PC-3 (cell line): ENCODE data around the gene TRAF3IP3. TPM values are rescaled to one million over a fixed set of nuclear protein-coding genes. Genes with fewer than 3 reads are reported as not detected.

Experiments
- ATAC-seq: fragments of 200-7000 bp; cut with Tn5 transposase; 2 replicates; pipeline ENCODE4 v1.9.1; 2020; ENCODE audit warnings: mild to moderate bottlenecking, moderate library complexity
- BruUV-seq: library from RNA; stranded (reverse); fragments of 400-500 nt; replicated peaks from 2 replicates; lab custom pipeline; 2021; lab: Mats Ljungman, UMichigan
- CTCF ChIA-PET: fragments of 300-600 bp; sonication (Branson Sonifier 250); formaldehyde crosslinking; loops from one replicate; lab custom pipeline; 2022; ENCODE audit warnings: antibody characterized with exemption; lab: Charles Lee
- POLR2A ChIA-PET: fragments of 300-600 bp; sonication (Branson Sonifier 250); formaldehyde crosslinking; loops from one replicate; lab custom pipeline; 2022; ENCODE audit warnings: antibody characterized with exemption; ENCODE audit not compliant: unreplicated experiment; lab: Charles Lee
- DNase-seq: peaks from one replicate; pipeline ENCODE4 v3.0.0-alpha.2; 2015
- H2AFZ ChIP-seq: fragments of 300-600 bp; sonication (generic); 2 replicates; pipeline ENCODE4 v1.6.0; 2016; ENCODE audit warnings: antibody characterized with exemption, low read length
- H3F3A ChIP-seq: fragments of 300-600 bp; sonication (generic); one replicate; pipeline ENCODE4 v1.6.0; 2017; ENCODE audit warnings: antibody characterized with exemption, low read length, control low read depth, mild to moderate bottlenecking; ENCODE audit not compliant: unreplicated experiment
- H3K27ac ChIP-seq: fragments of 300-600 bp; sonication (generic); 2 replicates; pipeline ENCODE4 v1.5.1; 2016; ENCODE audit warnings: mild to moderate bottlenecking, low read length
- H3K27me3 ChIP-seq: fragments of 300-600 bp; sonication (generic); 2 replicates; pipeline ENCODE4 v1.6.1; 2016; ENCODE audit warnings: low read length, mixed read lengths
- H3K36me3 ChIP-seq: fragments of 300-600 bp; sonication (generic); 2 replicates; pipeline ENCODE4 v1.6.1; 2016; ENCODE audit warnings: low read depth, mixed run types, low read length, mixed read lengths
- H3K4me1 ChIP-seq: fragments of 300-600 bp; sonication (generic); 2 replicates; pipeline ENCODE4 v1.5.1; 2016; ENCODE audit warnings: low read length; ENCODE audit not compliant: insufficient read depth
- H3K4me2 ChIP-seq: fragments of 300-600 bp; sonication (generic); 2 replicates; pipeline ENCODE4 v1.6.0; 2016; ENCODE audit warnings: low read length
- H3K4me3 ChIP-seq: fragments of 300-600 bp; sonication (generic); 2 replicates; pipeline ENCODE4 v1.5.1; 2016; ENCODE audit warnings: mild to moderate bottlenecking, low read length, mixed read lengths
- H3K79me2 ChIP-seq: fragments of 300-600 bp; sonication (generic); 2 replicates; pipeline ENCODE4 v1.6.1; 2017; ENCODE audit warnings: low read length, mixed read lengths
- H3K9ac ChIP-seq: fragments of 300-600 bp; sonication (generic); 2 replicates; pipeline ENCODE4 v1.6.0; 2016; ENCODE audit warnings: mild to moderate bottlenecking, low read length
- H3K9me2 ChIP-seq: fragments of 300-600 bp; sonication (generic); replicated peaks from 2 replicates; pipeline ENCODE4 v1.6.1; 2016; ENCODE audit warnings: mixed run types, low read length, mixed read lengths
- H3K9me3 ChIP-seq: fragments of 300-600 bp; sonication (generic); 2 replicates; pipeline ENCODE4 v1.6.1; 2016; ENCODE audit warnings: low read length, mixed read lengths
- H4K20me1 ChIP-seq: fragments of 300-600 bp; sonication (generic); 2 replicates; pipeline ENCODE4 v1.6.1; 2016; ENCODE audit warnings: low read length, mixed read lengths
- EZH2 ChIP-seq: fragments of 300-600 bp; sonication (generic); IDR thresholded peaks from one replicate; pipeline ENCODE4 v1.6.1; 2017; ENCODE audit warnings: antibody characterized with exemption, mild to moderate bottlenecking, low read length; ENCODE audit not compliant: unreplicated experiment
- EZH2phosphoT487 ChIP-seq: fragments of 300-600 bp; sonication (generic); IDR thresholded peaks from 2 replicates; pipeline ENCODE4 v1.6.1; 2018; ENCODE audit warnings: mild to moderate bottlenecking, antibody characterized with exemption, low read length, borderline replicate concordance
- intact Hi-C: fragments of 100-400 bp; cut with micrococcal nuclease; formaldehyde crosslinking; loops from 2 replicates; pipeline ENCODE4 v1.9.0; 2023
- total RNA-seq: library from RNA; depleted of rRNA; stranded (reverse); fragments of >200 nt; gene quantifications from 2 replicates; pipeline ENCODE4 v1.2.3, GENCODE V29; 2014
- TF ChIP-seq, protein P1 (sequence below): fragments of 300-600 bp; sonication (generic); conservative IDR thresholded peaks from 2 replicates; pipeline ENCODE4 v1.5.1; 2017; ENCODE audit warnings: antibody characterized with exemption, low read depth, mild to moderate bottlenecking, low read length

TRAF3IP3 gene
- total RNA-seq, 1 experiment from 2014 or later = not detected

DNA sequence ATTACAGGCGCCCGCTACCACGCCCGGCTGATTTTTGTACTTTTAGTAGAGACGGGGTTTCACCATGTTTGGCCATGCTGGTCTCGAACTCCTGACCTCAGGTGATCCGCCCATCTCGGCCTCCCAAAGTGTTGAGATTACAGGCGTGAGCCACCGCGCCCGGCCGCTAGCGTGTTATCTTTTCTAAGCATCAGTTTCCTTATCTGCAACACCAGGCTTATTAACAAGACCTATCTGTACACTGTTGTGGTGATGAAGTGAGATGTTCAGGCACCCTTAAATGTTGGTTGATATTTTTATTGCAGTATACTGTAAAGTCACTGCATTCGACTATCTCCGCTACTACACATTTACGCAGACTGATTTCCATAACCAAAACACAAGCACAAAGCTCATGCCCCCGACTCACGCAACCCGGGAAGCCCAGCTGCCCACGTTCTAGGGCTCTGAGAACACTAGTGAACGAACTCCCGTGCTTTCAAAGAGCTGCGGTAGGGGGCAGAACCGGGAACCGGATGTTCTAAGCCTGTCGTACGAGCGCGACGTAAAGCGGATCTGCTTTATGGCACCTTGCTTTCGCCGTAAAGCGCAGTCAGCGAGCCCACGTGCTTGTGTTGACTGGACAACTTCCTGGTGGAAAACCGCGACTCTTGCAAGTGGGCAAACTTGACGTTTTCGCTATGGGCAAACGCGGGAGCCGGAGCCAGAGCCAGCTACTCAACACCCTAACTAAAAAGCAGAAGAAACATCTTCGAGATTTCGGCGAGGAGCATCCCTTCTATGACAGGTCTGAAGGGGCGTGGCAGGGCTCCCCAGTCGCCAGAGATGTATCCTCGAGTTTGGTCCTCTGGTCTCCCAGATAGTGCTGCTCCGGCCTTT lies 71.8 kb downstream of the TRAF3IP3 start, which contains the start of gene UTP25:
TSS of gene UTP25 (plus strand) at position 589 of the 879 bp plus-strand sequence. CDS start at position 681, 92 bp downstream.
- peak within 1 kb of the TSS; percentile 89 for H3K9ac ChIP-seq
- CTCF ChIA-PET = interaction anchor here (0.6 to 0.7 kb wide), 2 partner anchors 152 to 172 kb away, joined by 4 read pairs; no protein-coding TSS in a partner anchor
- intact Hi-C loops = loop anchor here (2.0 to 10.0 kb wide), 2 partner anchors 43 to 407 kb away; partner anchors contain the start of genes C1orf74 and SERTAD4

DNA sequence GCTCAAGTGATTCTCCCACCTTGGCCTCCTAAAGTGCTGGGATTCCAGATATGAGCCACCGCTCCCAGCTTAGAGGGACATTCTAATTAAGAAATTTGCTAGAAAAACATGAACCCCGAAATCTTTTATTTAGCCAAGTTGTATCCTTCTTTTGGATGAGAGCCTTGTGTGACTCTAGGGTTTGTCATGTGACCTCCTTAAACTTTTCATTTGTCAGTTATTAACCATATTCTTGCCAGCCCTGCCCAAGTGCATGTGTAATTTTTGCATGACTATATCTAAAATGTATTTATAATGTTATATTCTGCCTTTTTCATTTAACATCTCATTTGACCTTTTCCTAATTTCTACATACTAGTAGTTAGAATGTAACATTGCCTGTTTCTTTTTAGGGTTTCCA lies 73.9 kb downstream of the TRAF3IP3 start:
- Histone ChIP-seq H3K36me3 (peaks cover 39% of the 10 kb centered on the region), H3K9ac (no peak overlapping the region), H3K4me2 (peak overlapping the region; percentile 81), H2AFZ (no peak overlapping the region), H4K20me1 (no peaks in the 10 kb centered on the region), H3K27ac (no peak overlapping the region), H3K79me2 (peaks cover 43% of the 10 kb centered on the region), H3K4me1 (peaks cover 59% of the 10 kb centered on the region), H3K4me3 (peak overlapping the region; percentile 62), H3K27me3 (no peaks in the 10 kb centered on the region), H3F3A (peaks cover 5% of the 10 kb centered on the region), H3K9me3 (no peaks in the 10 kb centered on the region), H3K9me2 (no peaks in the 10 kb centered on the region)
- ChIA-PET POLR2A (no interaction called here), CTCF (no interaction called here)
- no TSS peak for BruUV-seq
- TF ChIP-seq, protein P1, sequence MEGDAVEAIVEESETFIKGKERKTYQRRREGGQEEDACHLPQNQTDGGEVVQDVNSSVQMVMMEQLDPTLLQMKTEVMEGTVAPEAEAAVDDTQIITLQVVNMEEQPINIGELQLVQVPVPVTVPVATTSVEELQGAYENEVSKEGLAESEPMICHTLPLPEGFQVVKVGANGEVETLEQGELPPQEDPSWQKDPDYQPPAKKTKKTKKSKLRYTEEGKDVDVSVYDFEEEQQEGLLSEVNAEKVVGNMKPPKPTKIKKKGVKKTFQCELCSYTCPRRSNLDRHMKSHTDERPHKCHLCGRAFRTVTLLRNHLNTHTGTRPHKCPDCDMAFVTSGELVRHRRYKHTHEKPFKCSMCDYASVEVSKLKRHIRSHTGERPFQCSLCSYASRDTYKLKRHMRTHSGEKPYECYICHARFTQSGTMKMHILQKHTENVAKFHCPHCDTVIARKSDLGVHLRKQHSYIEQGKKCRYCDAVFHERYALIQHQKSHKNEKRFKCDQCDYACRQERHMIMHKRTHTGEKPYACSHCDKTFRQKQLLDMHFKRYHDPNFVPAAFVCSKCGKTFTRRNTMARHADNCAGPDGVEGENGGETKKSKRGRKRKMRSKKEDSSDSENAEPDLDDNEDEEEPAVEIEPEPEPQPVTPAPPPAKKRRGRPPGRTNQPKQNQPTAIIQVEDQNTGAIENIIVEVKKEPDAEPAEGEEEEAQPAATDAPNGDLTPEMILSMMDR = no peak
- TF ChIP-seq EZH2 (no peak), EZH2phosphoT487 (no peak)
- intact Hi-C loops = loop anchor here (10.0 kb wide), 1 partner anchor 405 kb away; the partner anchor contains the start of gene SERTAD4
- DNase-seq = peak; percentile 26
- ATAC-seq = no peak

More for the DNA sequence above, 71.8 kb downstream of the TRAF3IP3 start, which contains the start of gene UTP25:
- no peaks in the 10 kb centered on the region for H4K20me1 ChIP-seq
- H3K27me3 ChIP-seq = no peaks in the 10 kb centered on the region
- H3K9me3 ChIP-seq = no peaks in the 10 kb centered on the region
- H3K9me2 ChIP-seq = no peaks in the 10 kb centered on the region
- H3F3A ChIP-seq = peaks cover 12% of the 10 kb centered on the region
- TSS peak; percentile 73 for BruUV-seq
- H3K79me2 ChIP-seq = peaks cover 43% of the 10 kb centered on the region
- H2AFZ ChIP-seq = peak within 1 kb of the TSS; percentile 75
- peak within 1 kb of the TSS; percentile 81 for H3K4me2 ChIP-seq
- POLR2A ChIA-PET = interaction anchor here (0.5 to 0.6 kb wide), 2 partner anchors 19 to 69 kb away, joined by 3 to 4 read pairs; no protein-coding TSS in a partner anchor
- peak within 1 kb of the TSS; percentile 83 for H3K4me3 ChIP-seq
- peak within 1 kb of the TSS; percentile 95 for H3K27ac ChIP-seq
- ATAC-seq = peak; percentile 28
- H3K4me1 ChIP-seq = peaks cover 80% of the 10 kb centered on the region
- peak; percentile 99 for DNase-seq
- peaks cover 18% of the 10 kb centered on the region for H3K36me3 ChIP-seq
- no peak for TF ChIP-seq EZH2
- TF ChIP-seq, protein P1 = peak; percentile 81
